HCT116 (cell line): ENCODE data around the gene SLC25A31. TPM values are rescaled to one million over a fixed set of nuclear protein-coding genes. Genes with fewer than 3 reads are reported as not detected.

Source experiments
- ATAC-seq: fragments of 200-7000 bp; cut with Tn5 transposase; 2 replicates; pipeline ENCODE4 v1.9.1; 2020; ENCODE audit warnings: mild to moderate bottlenecking, moderate library complexity
- BruUV-seq: library from RNA; stranded (reverse); fragments of 400-500 nt; replicated peaks from 2 replicates; lab custom pipeline; 2021; lab: Mats Ljungman, UMichigan
- CTCF ChIA-PET: fragments of 300-600 bp; sonication (Branson Sonifier 250); formaldehyde crosslinking; loops from one replicate; lab custom pipeline; 2021; ENCODE audit warnings: antibody characterized with exemption; lab: Charles Lee
- POLR2A ChIA-PET: fragments of 300-600, 350-600 bp; sonication (Branson Sonifier 250); formaldehyde crosslinking; loops from one replicate; lab custom pipeline; 2021; ENCODE audit warnings: antibody characterized with exemption; lab: Charles Lee
- RAD21 ChIA-PET, 2 experiments: fragments of 300-600 bp; sonication (Branson Sonifier 250); formaldehyde crosslinking; loops; one replicate each; lab custom pipeline; 2023; ENCODE audit warnings: low total read pairs in 2 of 2; ENCODE audit not compliant: uncharacterized antibody in 2 of 2, unreplicated experiment in 2 of 2, low non-redundant PET in 1 of 2; lab: Charles Lee
- DNase-seq: peaks from one replicate; pipeline ENCODE4 v3.0.0-alpha.2; 2010; ENCODE audit warnings: low read depth, low spot score
- H2AFZ ChIP-seq: fragments of 200-600 bp; shearing (Covaris generic), sonication (generic); 2 replicates; pipeline ENCODE4 v1.6.1; 2017; ENCODE audit warnings: low read depth, mixed run types, mixed read lengths, antibody characterized with exemption, low read length; ENCODE audit not compliant: poor library complexity, severe bottlenecking
- H3K27ac ChIP-seq: 2 replicates; pipeline ENCODE4 v1.5.1; 2012; ENCODE audit warnings: low read depth, low read length
- H3K27me3 ChIP-seq: fragments of 200-600 bp; sonication (generic); 2 replicates; pipeline ENCODE4 v1.6.1; 2016; ENCODE audit warnings: mixed run types, low read length, mixed read lengths; ENCODE audit not compliant: insufficient read depth
- H3K36me3 ChIP-seq, 2 experiments: fragments of 200-500 bp in 1 of 2; fragments of 200-600 bp in 1 of 2; sonication (Bioruptor generic) in 1 of 2; sonication (generic) in 1 of 2; 2 replicates each; pipeline versions ENCODE4 v1.5.1 to v1.6.1; 2014 to 2016; ENCODE audit warnings: low read length in 2 of 2, inconsistent platforms in 1 of 2, mixed read lengths in 1 of 2, mixed run types in 1 of 2; ENCODE audit not compliant: insufficient read depth in 2 of 2, control insufficient read depth in 1 of 2
- H3K4me1 ChIP-seq, 2 experiments: fragments of 200-600 bp in 1 of 2; sonication (generic) in 1 of 2; 2 replicates each; pipeline versions ENCODE4 v1.5.1 to v1.6.1; 2012 to 2017; ENCODE audit warnings: low read length in 2 of 2, inconsistent platforms in 1 of 2, mild to moderate bottlenecking in 1 of 2, mixed read lengths in 1 of 2, mixed run types in 1 of 2, moderate library complexity in 1 of 2; ENCODE audit not compliant: insufficient read depth in 2 of 2, control insufficient read depth in 1 of 2
- H3K4me2 ChIP-seq: fragments of 200-600 bp; sonication (generic); 2 replicates; pipeline ENCODE4 v1.6.1; 2017; ENCODE audit warnings: mixed run types, low read length, mixed read lengths
- H3K4me3 ChIP-seq, 2 experiments: fragments of 200-600 bp in 1 of 2; sonication (generic) in 1 of 2; replicated peaks in 1 of 2; 2 replicates each; pipeline ENCODE4 v1.5.1; 2011 to 2016; ENCODE audit warnings: low read length in 2 of 2, control low read depth in 1 of 2, low read depth in 1 of 2, mild to moderate bottlenecking in 1 of 2, mixed read lengths in 1 of 2, mixed run types in 1 of 2
- H3K79me2 ChIP-seq: fragments of 200-600 bp; sonication (generic); 2 replicates; pipeline ENCODE4 v1.6.1; 2017; ENCODE audit warnings: mild to moderate bottlenecking, mixed run types, low read length, moderate library complexity, mixed read lengths; ENCODE audit not compliant: insufficient read depth
- H3K9ac ChIP-seq: fragments of 200-600 bp; sonication (generic); 2 replicates; pipeline ENCODE4 v1.6.1; 2016; ENCODE audit warnings: low read length, mixed read lengths
- H3K9me2 ChIP-seq: fragments of 200-600 bp; sonication (generic), shearing (Covaris generic); 2 replicates; pipeline ENCODE4 v1.6.1; 2017; ENCODE audit warnings: mixed run types, mild to moderate bottlenecking, moderate library complexity; ENCODE audit not compliant: insufficient read depth
- H3K9me3 ChIP-seq, 2 experiments: fragments of 200-500 bp in 1 of 2; fragments of 200-600 bp in 1 of 2; sonication (Bioruptor generic) in 1 of 2; sonication (generic) in 1 of 2; 2 replicates each; pipeline ENCODE4 v1.6.1; 2014 to 2017; ENCODE audit warnings: low read length in 2 of 2, mixed read lengths in 2 of 2, inconsistent platforms in 1 of 2, low read depth in 1 of 2, mild to moderate bottlenecking in 1 of 2, mixed run types in 1 of 2, moderate library complexity in 1 of 2; ENCODE audit not compliant: control insufficient read depth in 1 of 2, insufficient read depth in 1 of 2
- H4K20me1 ChIP-seq: fragments of 200-600 bp; sonication (generic), shearing (Covaris generic); 2 replicates; pipeline ENCODE4 v1.6.1; 2017; ENCODE audit warnings: mixed run types, mild to moderate bottlenecking, moderate library complexity; ENCODE audit not compliant: insufficient read depth
- CBX3 ChIP-seq: IDR thresholded peaks from 2 replicates; pipeline ENCODE4 v1.6.1; 2012; ENCODE audit warnings: low read depth
- EGR1 ChIP-seq: IDR thresholded peaks from 2 replicates; pipeline ENCODE4 v1.6.1; 2012; ENCODE audit warnings: low read depth
- ELF1 ChIP-seq: IDR thresholded peaks from 2 replicates; pipeline ENCODE4 v1.6.1; 2012; ENCODE audit warnings: low read depth, borderline replicate concordance
- EZH2 ChIP-seq: fragments of 200-600 bp; sonication (generic); IDR thresholded peaks from 2 replicates; pipeline ENCODE4 v1.6.1; 2017; ENCODE audit warnings: antibody characterized with exemption, mixed run types
- EZH2phosphoT487 ChIP-seq: fragments of 200-600 bp; IDR thresholded peaks from 2 replicates; pipeline ENCODE4 v1.6.1; 2018; ENCODE audit warnings: antibody characterized with exemption, borderline replicate concordance
- FOSL1 ChIP-seq: IDR thresholded peaks from 2 replicates; pipeline ENCODE4 v1.6.1; 2012; ENCODE audit warnings: low read depth
- JUND ChIP-seq: IDR thresholded peaks from 2 replicates; pipeline ENCODE4 v1.6.1; 2012
- POLR2A ChIP-seq: IDR thresholded peaks from 2 replicates; pipeline ENCODE4 v1.7.0; 2011; ENCODE audit warnings: borderline replicate concordance; ENCODE audit not compliant: insufficient read depth, insufficient read length; ENCODE audit errors: extremely low read depth
- POLR2AphosphoS5 ChIP-seq: IDR thresholded peaks from 2 replicates; pipeline ENCODE4 v1.6.1; 2011; ENCODE audit warnings: mild to moderate bottlenecking, low read depth, low read length, moderate library complexity
- RAD21 ChIP-seq: IDR thresholded peaks from 2 replicates; pipeline ENCODE4 v1.6.1; 2012; ENCODE audit warnings: low read depth, mild to moderate bottlenecking
- SP1 ChIP-seq: IDR thresholded peaks from 2 replicates; pipeline ENCODE4 v1.6.1; 2012; ENCODE audit warnings: low read depth
- SRF ChIP-seq: IDR thresholded peaks from 2 replicates; pipeline ENCODE4 v1.6.1; 2012; ENCODE audit warnings: low read depth
- TCF7L2 ChIP-seq: IDR thresholded peaks from 2 replicates; pipeline ENCODE4 v1.7.0; 2011; ENCODE audit warnings: borderline replicate concordance, inconsistent platforms; ENCODE audit not compliant: insufficient read depth, insufficient read length; ENCODE audit errors: extremely low read depth
- YY1 ChIP-seq: IDR thresholded peaks from 2 replicates; pipeline ENCODE4 v1.6.1; 2011; ENCODE audit warnings: low read length, low read depth, moderate library complexity, mild to moderate bottlenecking; ENCODE audit not compliant: insufficient replicate concordance; ENCODE audit errors: extremely low read depth
- ZFX ChIP-seq: fragments of 450-650 bp; IDR thresholded peaks from 2 replicates; pipeline ENCODE4 v1.6.1; 2017
- ZNF274 ChIP-seq: fragments of 200-500 bp; sonication (Bioruptor generic); IDR thresholded peaks from 2 replicates; pipeline ENCODE4 v1.6.1; 2014; ENCODE audit warnings: mild to moderate bottlenecking, low read depth, low read length, inconsistent platforms
- intact Hi-C: fragments of 100-400 bp; cut with micrococcal nuclease; formaldehyde crosslinking; loops from 2 replicates; pipeline ENCODE4 v1.10.0; 2022
- total RNA-seq: library from RNA; stranded (reverse); gene quantifications from one replicate; pipeline ENCODE4 v1.2.1, GENCODE V29; 2021; ENCODE audit not compliant: unreplicated experiment
- TF ChIP-seq, protein P1 (sequence below): IDR thresholded peaks from 2 replicates; pipeline ENCODE4 v1.6.1; 2012
- TF ChIP-seq, protein P2 (sequence below): IDR thresholded peaks from 2 replicates; pipeline ENCODE4 v1.6.1; 2012
- TF ChIP-seq, protein P3 (sequence below), 3 experiments: fragments of 200-600 bp in 1 of 3; sonication (generic) in 1 of 3; IDR thresholded peaks in 2 of 3; conservative IDR thresholded peaks in 1 of 3; 2 replicates each; pipeline ENCODE4 v1.5.1; 2012 to 2017; ENCODE audit warnings: low read depth in 2 of 3, low read length in 2 of 3, antibody characterized with exemption in 1 of 3, borderline replicate concordance in 1 of 3, control low read depth in 1 of 3, mild to moderate bottlenecking in 1 of 3, mixed read lengths in 1 of 3, mixed run types in 1 of 3, moderate library complexity in 1 of 3; ENCODE audit not compliant: insufficient read depth in 1 of 3

The SLC25A31 gene
- total RNA-seq, 1 experiment from 2014 or later = not detected

DNA sequence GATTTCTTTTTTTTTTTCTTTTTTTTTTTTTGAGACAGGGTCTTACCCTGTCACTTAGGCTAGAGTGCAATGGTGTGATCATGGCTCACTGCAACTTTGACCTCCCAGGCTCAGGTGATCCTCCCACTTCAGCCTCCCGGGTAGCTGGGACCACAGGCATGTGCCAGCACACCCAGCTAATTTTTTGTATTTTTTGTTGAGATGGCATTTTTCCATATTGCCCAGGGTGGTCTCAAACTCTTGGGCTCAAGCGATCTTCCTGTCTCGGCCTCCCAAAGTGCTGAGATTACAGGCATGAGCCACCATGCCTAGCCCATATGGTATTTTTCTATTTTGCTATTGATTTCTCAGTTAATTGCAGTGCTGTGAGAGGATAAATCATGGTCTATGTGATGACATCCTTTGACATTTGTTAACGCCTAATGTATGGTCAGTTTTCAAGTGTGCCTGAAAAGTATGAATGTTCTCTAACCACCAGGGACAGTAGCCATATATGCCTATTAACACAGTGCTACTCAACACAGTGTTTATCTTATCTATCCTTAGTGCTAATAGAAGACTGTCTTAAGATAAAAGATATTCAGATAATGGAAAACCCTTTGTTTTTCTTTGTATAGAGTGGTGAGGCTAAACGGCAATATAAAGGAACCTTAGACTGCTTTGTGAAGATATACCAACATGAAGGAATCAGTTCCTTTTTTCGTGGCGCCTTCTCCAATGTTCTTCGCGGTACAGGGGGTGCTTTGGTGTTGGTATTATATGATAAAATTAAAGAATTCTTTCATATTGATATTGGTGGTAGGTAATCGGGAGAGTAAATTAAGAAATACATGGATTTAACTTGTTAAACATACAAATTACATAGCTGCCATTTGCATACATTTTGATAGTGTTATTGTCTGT, 42.8 kb downstream of the SLC25A31 start:
- Histone ChIP-seq H3K4me2 (no peak overlapping the region), H3K27ac (no peak overlapping the region), H3K36me3 (no peaks in the 10 kb centered on the region), H3K9me3 (no peaks in the 10 kb centered on the region), H3K4me1 (no peaks in the 10 kb centered on the region), H4K20me1 (no peaks in the 10 kb centered on the region), H3K9me2 (no peaks in the 10 kb centered on the region), H3K4me3 (no peak overlapping the region), H3K9ac (no peak overlapping the region), H3K27me3 (no peaks in the 10 kb centered on the region), H2AFZ (no peak overlapping the region), H3K79me2 (no peaks in the 10 kb centered on the region)
- intact Hi-C loops = no loop called here
- CTCF ChIA-PET = no interaction called here
- ATAC-seq = no peak
- POLR2A ChIA-PET = no interaction called here
- BruUV-seq = no TSS peak
- RAD21 ChIA-PET = no interaction called here
- no peak for DNase-seq
- TF ChIP-seq, protein P1, sequence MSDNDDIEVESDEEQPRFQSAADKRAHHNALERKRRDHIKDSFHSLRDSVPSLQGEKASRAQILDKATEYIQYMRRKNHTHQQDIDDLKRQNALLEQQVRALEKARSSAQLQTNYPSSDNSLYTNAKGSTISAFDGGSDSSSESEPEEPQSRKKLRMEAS = no peak
- TF ChIP-seq POLR2AphosphoS5 = no peak
- no peak for TF ChIP-seq SP1

DNA sequence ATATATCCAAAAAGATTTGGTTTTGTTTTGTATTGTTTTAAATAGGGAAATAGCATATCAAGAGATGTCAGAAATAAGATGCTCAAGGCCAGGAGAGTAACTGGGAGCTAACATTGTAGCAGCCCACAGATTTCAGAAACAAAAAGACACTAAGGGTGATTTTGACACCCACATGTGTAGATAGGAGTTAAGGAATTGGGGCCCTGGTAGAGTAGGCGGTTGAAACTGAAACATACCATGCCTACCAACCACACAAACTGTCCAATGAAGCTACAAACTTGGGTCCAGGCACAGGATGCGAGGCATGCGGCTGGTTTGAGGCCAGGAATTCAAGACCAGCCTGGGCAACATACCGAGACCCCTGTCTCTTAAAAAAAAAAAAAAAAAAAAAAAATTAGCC, 45.6 kb downstream of the SLC25A31 start:
- Histone ChIP-seq H2AFZ (peak overlapping the region; percentile 13), H3K4me2 (no peak overlapping the region), H3K79me2 (no peaks in the 10 kb centered on the region), H3K27me3 (no peaks in the 10 kb centered on the region), H3K36me3 (no peaks in the 10 kb centered on the region), H3K4me3 (no peak overlapping the region), H3K9ac (no peak overlapping the region), H3K4me1 (no peaks in the 10 kb centered on the region), H3K9me3 (no peaks in the 10 kb centered on the region), H4K20me1 (no peaks in the 10 kb centered on the region), H3K9me2 (no peaks in the 10 kb centered on the region), H3K27ac (no peak overlapping the region)
- no peak for ATAC-seq
- intact Hi-C loops = no loop called here
- CTCF ChIA-PET = no interaction called here
- no peak for DNase-seq
- RAD21 ChIA-PET = no interaction called here
- BruUV-seq = no TSS peak
- POLR2A ChIA-PET = interaction anchor here (0.7 kb wide), 1 partner anchor 376 kb away, joined by 3 read pairs; no protein-coding TSS in a partner anchor
- TF ChIP-seq ZNF274 (no peak), EZH2phosphoT487 (no peak), ZFX (no peak), POLR2AphosphoS5 (no peak), FOSL1 (no peak), TCF7L2 (no peak), JUND (no peak), RAD21 (no peak), SRF (no peak), ELF1 (no peak), EGR1 (no peak), POLR2A (no peak), CBX3 (no peak), SP1 (no peak), EZH2 (no peak), YY1 (no peak)
- TF ChIP-seq, protein P2, sequence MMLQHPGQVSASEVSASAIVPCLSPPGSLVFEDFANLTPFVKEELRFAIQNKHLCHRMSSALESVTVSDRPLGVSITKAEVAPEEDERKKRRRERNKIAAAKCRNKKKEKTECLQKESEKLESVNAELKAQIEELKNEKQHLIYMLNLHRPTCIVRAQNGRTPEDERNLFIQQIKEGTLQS = no peak
- TF ChIP-seq, protein P3, sequence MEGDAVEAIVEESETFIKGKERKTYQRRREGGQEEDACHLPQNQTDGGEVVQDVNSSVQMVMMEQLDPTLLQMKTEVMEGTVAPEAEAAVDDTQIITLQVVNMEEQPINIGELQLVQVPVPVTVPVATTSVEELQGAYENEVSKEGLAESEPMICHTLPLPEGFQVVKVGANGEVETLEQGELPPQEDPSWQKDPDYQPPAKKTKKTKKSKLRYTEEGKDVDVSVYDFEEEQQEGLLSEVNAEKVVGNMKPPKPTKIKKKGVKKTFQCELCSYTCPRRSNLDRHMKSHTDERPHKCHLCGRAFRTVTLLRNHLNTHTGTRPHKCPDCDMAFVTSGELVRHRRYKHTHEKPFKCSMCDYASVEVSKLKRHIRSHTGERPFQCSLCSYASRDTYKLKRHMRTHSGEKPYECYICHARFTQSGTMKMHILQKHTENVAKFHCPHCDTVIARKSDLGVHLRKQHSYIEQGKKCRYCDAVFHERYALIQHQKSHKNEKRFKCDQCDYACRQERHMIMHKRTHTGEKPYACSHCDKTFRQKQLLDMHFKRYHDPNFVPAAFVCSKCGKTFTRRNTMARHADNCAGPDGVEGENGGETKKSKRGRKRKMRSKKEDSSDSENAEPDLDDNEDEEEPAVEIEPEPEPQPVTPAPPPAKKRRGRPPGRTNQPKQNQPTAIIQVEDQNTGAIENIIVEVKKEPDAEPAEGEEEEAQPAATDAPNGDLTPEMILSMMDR (IDR thresholded peaks at IDR 0.05 in 2 of 3, conservative IDR thresholded peaks at IDR 0.05 in 1 of 3; ENCODE audit: borderline replicate concordance in 1 of 3, insufficient read depth in 1 of 3, low read depth in 2 of 3, low read length in 2 of 3) = no peak
- TF ChIP-seq, protein P1 = no peak
